Measurements from ENCODE around the gene MRPL17.
"Not testable (repeated sequence)": the region's sequence is repeated elsewhere in the genome, so short reads cannot be mapped to it uniquely, and the experiment has no call there.

MRPL17 gene

DNA sequence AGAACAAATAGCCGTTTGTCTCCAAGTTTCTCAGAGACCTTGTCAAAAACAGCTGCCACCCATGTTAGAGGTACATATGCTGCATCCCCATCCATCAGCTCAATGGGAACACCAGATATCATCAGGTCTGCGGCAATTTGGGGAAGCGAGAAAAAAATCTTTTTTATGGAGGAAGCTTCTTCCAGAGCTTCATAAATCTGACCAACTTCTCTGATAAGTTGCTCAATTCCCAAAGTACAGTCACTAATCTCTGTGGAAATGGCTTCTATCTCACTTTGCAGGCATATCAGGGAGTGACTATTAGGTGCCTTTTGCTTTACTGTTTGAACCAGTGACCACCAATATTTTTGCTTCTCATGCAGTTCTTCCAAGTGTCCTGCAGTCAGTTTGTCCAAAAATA, 34.3 kb upstream of the MRPL17 start:
- H3K27me3 ChIP-seq (ENCODE audit: insufficient read depth, low read length, poor library complexity, severe bottlenecking), result no peaks in the 10 kb centered on the region
- no peaks in the 10 kb centered on the region for H3K9me2 ChIP-seq (replicated peaks; ENCODE audit: low read depth, low read length)
- H3K9ac ChIP-seq (ENCODE audit: low read depth, low read length, poor library complexity, severe bottlenecking), result no peak overlapping the region
- no peaks in the 10 kb centered on the region for H3K36me3 ChIP-seq (ENCODE audit: insufficient read depth, low read length)
- no peak overlapping the region for H3K4me3 ChIP-seq (ENCODE audit: low read length, poor library complexity, severe bottlenecking)
- H3K9me3 ChIP-seq (ENCODE audit: insufficient read depth, low read depth, low read length), result peaks cover 1% of the 10 kb centered on the region; the same call in 1 of the 2 replicates
- H3K79me2 ChIP-seq (ENCODE audit: insufficient read depth, low read length), result no peaks in the 10 kb centered on the region
- no peaks in the 10 kb centered on the region for H4K20me1 ChIP-seq (ENCODE audit: insufficient read depth, low read length, poor library complexity, severe bottlenecking)
- no peak overlapping the region for H2AFZ ChIP-seq (ENCODE audit: low read length)
- H3K4me2 ChIP-seq (ENCODE audit: low read depth, low read length, poor library complexity, severe bottlenecking), result no peak overlapping the region
- TF ChIP-seq, protein P1, sequence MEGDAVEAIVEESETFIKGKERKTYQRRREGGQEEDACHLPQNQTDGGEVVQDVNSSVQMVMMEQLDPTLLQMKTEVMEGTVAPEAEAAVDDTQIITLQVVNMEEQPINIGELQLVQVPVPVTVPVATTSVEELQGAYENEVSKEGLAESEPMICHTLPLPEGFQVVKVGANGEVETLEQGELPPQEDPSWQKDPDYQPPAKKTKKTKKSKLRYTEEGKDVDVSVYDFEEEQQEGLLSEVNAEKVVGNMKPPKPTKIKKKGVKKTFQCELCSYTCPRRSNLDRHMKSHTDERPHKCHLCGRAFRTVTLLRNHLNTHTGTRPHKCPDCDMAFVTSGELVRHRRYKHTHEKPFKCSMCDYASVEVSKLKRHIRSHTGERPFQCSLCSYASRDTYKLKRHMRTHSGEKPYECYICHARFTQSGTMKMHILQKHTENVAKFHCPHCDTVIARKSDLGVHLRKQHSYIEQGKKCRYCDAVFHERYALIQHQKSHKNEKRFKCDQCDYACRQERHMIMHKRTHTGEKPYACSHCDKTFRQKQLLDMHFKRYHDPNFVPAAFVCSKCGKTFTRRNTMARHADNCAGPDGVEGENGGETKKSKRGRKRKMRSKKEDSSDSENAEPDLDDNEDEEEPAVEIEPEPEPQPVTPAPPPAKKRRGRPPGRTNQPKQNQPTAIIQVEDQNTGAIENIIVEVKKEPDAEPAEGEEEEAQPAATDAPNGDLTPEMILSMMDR (conservative IDR thresholded peaks at IDR 0.05; ENCODE audit: low read length), result no peak
- TF ChIP-seq EZH2phosphoT487 (IDR thresholded peaks at IDR 0.05; ENCODE audit: borderline replicate concordance), result no peak
- peaks cover 25% of the 10 kb centered on the region for H3K4me1 ChIP-seq (ENCODE audit: insufficient read depth, low read length, poor library complexity, severe bottlenecking)
- H3F3A ChIP-seq (ENCODE audit: low read depth), result no peaks in the 10 kb centered on the region

DNA sequence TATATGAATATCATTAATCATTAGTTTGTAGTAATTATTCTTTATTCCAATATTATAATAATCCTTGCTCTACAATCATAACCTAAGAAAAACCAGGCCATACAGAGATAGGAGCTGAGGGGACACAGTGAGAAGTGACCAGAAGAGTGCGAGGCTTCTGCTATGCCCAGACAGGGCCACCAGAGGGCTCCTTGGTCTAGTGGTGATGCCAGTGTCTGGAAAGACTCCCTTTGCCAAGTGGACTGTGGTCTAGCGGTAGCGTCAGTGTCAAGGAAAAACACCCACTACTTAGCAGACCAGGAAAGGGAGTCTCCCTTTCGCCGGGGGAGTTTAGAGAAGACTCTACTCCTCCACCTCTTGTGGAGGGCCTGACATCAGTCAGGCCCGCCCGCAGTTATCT, 28.4 kb upstream of the MRPL17 start:
- H2AFZ ChIP-seq (ENCODE audit: low read length); H3K36me3 ChIP-seq (ENCODE audit: insufficient read depth, low read length); H3K4me1 ChIP-seq (ENCODE audit: insufficient read depth, low read length, poor library complexity, severe bottlenecking); H3K9me2 ChIP-seq (replicated peaks; ENCODE audit: low read depth, low read length); H3F3A ChIP-seq (ENCODE audit: low read depth); H3K4me3 ChIP-seq (ENCODE audit: low read length, poor library complexity, severe bottlenecking); H4K20me1 ChIP-seq (ENCODE audit: insufficient read depth, low read length, poor library complexity, severe bottlenecking); H3K9ac ChIP-seq (ENCODE audit: low read depth, low read length, poor library complexity, severe bottlenecking); H3K4me2 ChIP-seq (ENCODE audit: low read depth, low read length, poor library complexity, severe bottlenecking); H3K27me3 ChIP-seq (ENCODE audit: insufficient read depth, low read length, poor library complexity, severe bottlenecking); H3K79me2 ChIP-seq (ENCODE audit: insufficient read depth, low read length); H3K9me3 ChIP-seq (ENCODE audit: insufficient read depth, low read depth, low read length): not testable (repeated sequence)
- TF ChIP-seq, protein P1 (conservative IDR thresholded peaks at IDR 0.05; ENCODE audit: low read length), result peak; percentile 51

DNA sequence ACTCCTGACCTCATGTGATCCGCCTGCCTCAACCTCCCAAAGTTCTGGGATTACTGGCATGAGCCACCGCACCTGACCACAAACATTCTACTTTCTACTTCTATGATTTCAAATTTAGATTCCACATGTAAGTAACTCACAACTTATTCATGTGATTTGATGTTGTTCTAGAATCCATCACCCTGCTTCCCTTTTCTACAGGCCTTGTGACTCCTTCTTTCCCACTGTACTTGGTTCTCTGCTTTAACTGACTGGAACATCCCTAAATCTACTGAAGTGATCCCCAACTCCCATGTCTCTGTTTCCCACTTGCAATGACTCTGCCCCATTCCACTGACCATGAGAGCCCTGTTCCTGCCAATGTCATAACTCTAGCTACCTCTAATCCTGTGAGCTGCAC, 25.7 kb upstream of the MRPL17 start:
- 0 out of 2 replicates have a peak, but pooled peaks cover 3% of the 10 kb centered on the region for H3K36me3 ChIP-seq (ENCODE audit: insufficient read depth, low read length)
- TF ChIP-seq, protein P1 (conservative IDR thresholded peaks at IDR 0.05; ENCODE audit: low read length), result no peak
- no peak for TF ChIP-seq EZH2phosphoT487 (IDR thresholded peaks at IDR 0.05; ENCODE audit: borderline replicate concordance)
- H3K27me3 ChIP-seq (ENCODE audit: insufficient read depth, low read length, poor library complexity, severe bottlenecking), result no peaks in the 10 kb centered on the region
- H3K4me3 ChIP-seq (ENCODE audit: low read length, poor library complexity, severe bottlenecking), result no peak overlapping the region
- no peaks in the 10 kb centered on the region for H3F3A ChIP-seq (ENCODE audit: low read depth)
- peaks cover 3% of the 10 kb centered on the region for H3K4me1 ChIP-seq (ENCODE audit: insufficient read depth, low read length, poor library complexity, severe bottlenecking)
- H3K4me2 ChIP-seq (ENCODE audit: low read depth, low read length, poor library complexity, severe bottlenecking), result no peak overlapping the region
- peaks cover 6% of the 10 kb centered on the region; the same call in 1 of the 2 replicates for H3K9me3 ChIP-seq (ENCODE audit: insufficient read depth, low read depth, low read length)
- no peak overlapping the region for H3K9ac ChIP-seq (ENCODE audit: low read depth, low read length, poor library complexity, severe bottlenecking)
- H3K79me2 ChIP-seq (ENCODE audit: insufficient read depth, low read length), result no peaks in the 10 kb centered on the region
- no peaks in the 10 kb centered on the region for H3K9me2 ChIP-seq (replicated peaks; ENCODE audit: low read depth, low read length)
- H2AFZ ChIP-seq (ENCODE audit: low read length), result no peak overlapping the region
- no peaks in the 10 kb centered on the region for H4K20me1 ChIP-seq (ENCODE audit: insufficient read depth, low read length, poor library complexity, severe bottlenecking)

Measured in Loucy (cell line).